IPS-11a (cell line): ENCODE data around the gene NBPF26.
"Not testable (repeated sequence)": the region's sequence is repeated elsewhere in the genome, so short reads cannot be mapped to it uniquely, and the experiment has no call there.

Experiments
- H3K4me3 ChIP-seq: one replicate; pipeline ENCODE4 v1.5.1; 2013; ENCODE audit warnings: low read depth, low read length, control low read depth

The NBPF26 gene

DNA sequence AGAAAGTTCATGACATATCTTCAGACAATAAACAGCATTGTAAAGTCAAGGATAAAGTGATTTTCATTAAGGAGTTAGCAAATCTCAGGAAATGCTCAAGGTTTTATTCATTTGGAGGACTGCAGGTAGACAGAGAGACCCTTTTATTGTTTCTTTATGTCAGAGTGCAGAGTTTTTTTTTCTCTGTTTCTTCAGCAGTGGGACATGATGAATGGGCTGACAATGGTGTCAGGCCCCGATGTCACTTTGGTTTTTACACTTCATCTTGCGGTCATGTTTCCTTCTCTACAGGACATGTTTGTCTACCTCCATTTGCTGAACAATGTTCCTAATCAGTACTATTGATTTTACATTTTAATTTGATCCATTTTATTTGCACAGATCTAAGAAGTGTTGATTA is 134.4 kb downstream of the NBPF26 start:
- not testable (repeated sequence) for H3K4me3 ChIP-seq

- H3K4me3 ChIP-seq: not testable (repeated sequence)
Observed at GRCh38 chr1:120859615-120860234, 136.0 kb downstream of the NBPF26 start.

DNA sequence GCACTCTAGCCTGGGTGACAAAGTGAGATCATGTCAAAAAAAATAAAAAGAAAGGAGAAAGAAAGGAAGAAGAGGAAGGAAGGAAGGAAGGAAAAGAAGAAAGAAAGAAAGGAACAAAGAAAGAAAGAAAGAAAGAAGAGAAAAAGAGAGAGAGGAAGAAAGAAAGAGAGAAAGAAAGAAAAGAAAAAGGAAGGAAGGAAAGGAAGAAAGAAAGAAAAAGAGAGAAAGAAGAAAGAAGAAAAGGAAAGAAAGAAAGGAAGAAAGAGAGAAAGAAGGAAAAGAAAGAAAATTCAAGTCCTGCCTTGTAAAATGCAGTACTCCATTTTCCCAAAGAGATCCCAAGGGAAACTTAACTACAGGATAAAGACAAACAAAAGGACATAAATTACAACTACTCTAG is 154.5 kb downstream of the NBPF26 start:
- not testable (repeated sequence) for H3K4me3 ChIP-seq

DNA sequence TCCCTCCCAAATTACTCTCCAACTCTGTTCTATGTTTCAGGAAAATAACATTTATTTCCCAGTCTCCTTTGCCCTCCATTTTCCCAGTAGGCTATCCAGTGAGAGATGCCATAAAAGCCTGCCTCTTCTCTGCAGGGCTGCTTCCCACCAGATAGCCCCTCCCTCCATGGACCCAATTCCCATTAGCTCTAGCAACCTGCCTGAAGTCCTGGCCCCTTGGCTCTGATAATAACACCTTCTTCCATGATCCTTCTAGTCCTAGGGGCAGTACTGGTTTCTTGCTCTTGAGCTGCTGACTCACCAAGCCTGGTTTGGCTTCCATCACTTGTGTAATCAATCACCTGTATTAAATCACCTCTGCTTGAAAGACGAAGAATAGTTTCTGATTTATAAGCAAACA is 156.3 kb downstream of the NBPF26 start:
- H3K4me3 ChIP-seq: not testable (repeated sequence)

DNA sequence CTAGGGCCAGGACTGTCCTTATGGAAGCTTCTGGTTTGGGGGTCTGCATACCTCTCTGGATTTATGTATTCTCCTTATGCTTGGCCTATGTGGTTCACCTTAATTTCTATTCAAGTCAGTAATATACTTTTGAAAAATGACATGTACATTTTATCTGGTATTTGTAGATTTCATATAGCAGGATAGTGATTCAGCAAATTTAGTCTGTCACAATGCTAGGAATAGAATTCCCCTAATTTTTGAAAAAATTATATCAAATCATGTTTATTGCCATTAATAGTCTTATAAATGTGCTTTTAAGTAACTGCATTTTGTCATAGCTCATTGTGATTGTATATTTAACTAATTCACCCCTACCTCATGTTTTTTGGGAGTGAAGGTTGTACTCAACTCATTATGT is 158.2 kb downstream of the NBPF26 start:
- H3K4me3 ChIP-seq: not testable (repeated sequence)
